GM12872 (cell line): ENCODE results near the gene CLINT1.

Experiments used
- TF ChIP-seq, protein P1 (sequence below): IDR thresholded peaks from 3 replicates; pipeline ENCODE4 v1.5.1; 2011; ENCODE audit warnings: low read depth, mild to moderate bottlenecking, low read length, moderate library complexity; ENCODE audit not compliant: insufficient read depth

CLINT1 gene

DNA sequence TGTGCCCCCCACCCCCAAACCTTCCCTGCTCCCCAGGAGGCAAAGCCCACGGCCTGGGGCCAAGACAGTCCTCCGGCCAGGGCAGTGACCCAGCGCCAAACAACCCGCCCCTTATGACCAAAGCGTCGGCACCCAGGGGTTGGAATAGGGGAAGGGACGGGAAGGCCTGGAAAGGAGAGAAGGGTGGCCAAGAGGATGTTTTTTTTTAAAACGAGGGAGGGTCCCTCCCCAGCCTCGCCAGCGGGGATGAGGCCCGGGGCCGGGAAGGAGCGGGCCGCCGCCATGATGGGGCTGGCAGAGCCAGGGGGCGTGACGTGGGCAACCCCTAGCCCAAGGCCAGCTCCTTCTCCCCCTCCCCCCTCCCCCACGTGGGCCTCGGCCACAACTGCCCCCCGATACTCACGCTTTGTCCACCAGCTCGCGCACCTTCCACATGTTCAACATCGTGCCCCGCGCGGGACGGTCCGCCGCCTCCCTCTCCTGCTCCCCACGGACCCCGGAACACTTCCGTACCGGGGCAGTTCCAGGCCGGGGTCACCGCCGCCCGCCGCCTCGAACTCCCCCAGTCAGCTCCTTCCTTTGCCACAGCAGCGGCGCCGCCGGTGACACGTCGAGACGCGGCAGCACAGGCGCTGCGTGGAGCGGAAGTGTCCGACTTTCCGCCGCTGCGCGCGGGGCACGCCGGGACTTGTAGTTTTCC, at the start of gene CLINT1:
CLINT1 (minus strand) TSS at position 619 of the 700 bp plus-strand sequence; CDS start at position 444, 175 bp downstream.
- TF ChIP-seq, protein P1, sequence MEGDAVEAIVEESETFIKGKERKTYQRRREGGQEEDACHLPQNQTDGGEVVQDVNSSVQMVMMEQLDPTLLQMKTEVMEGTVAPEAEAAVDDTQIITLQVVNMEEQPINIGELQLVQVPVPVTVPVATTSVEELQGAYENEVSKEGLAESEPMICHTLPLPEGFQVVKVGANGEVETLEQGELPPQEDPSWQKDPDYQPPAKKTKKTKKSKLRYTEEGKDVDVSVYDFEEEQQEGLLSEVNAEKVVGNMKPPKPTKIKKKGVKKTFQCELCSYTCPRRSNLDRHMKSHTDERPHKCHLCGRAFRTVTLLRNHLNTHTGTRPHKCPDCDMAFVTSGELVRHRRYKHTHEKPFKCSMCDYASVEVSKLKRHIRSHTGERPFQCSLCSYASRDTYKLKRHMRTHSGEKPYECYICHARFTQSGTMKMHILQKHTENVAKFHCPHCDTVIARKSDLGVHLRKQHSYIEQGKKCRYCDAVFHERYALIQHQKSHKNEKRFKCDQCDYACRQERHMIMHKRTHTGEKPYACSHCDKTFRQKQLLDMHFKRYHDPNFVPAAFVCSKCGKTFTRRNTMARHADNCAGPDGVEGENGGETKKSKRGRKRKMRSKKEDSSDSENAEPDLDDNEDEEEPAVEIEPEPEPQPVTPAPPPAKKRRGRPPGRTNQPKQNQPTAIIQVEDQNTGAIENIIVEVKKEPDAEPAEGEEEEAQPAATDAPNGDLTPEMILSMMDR, result no peak

DNA sequence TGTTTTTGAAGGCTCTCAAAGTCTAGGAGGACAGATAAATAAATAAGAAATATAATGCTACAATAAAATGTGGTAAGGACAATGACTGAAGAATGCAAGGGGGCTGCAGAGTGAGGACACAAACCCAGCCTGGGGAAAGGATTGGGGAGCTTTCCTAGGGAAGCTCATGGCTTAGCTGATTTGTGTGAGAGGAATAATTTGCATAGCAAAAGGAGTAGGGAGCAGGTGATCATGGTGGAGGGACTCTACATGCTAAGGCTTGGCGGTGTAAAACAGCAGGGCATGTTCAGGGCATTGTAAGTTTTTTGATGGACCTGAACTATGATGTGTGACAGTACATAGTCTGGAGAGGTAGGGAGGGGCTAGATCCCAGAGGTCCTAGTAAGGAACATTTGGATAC, 49.5 kb upstream of the CLINT1 start:
- TF ChIP-seq, protein P1, result no peak

DNA sequence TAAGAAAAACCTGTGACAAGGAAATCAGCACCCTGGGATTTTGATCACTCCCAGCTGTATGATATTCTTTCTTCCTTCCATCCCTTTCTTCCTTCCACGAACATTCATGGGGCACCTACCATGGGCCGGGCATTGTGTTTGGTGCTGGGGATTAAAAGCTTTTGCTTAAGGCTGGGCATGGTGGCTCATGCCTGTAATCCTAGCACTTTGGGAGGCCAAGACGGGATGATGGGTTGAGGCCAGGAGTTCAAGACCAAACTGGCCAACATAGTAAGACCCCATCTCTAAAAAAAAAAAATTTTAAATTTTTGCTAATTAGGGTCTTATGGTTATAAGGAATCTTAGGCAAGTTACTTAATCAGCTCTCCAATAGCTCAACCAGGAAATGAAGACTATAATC, 48.5 kb upstream of the CLINT1 start:
- TF ChIP-seq, protein P1, result no peak

DNA sequence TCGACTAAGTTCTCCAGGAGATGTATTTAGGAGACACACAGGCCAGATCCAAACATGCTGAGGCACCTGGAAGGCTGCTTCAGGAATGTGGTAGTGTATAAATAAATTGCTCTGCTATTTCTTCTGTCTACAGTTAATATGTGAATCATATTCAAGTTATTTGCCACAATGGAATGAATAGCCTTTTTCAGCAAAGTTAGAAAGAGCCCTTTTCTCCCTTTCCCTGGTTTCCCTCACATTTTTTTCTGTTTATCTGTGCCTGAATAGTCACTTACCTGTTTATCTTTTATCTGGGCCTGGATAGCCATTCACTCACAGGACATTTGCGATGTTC, 44.1 kb upstream of the CLINT1 start:
- TF ChIP-seq, protein P1, result no peak

DNA sequence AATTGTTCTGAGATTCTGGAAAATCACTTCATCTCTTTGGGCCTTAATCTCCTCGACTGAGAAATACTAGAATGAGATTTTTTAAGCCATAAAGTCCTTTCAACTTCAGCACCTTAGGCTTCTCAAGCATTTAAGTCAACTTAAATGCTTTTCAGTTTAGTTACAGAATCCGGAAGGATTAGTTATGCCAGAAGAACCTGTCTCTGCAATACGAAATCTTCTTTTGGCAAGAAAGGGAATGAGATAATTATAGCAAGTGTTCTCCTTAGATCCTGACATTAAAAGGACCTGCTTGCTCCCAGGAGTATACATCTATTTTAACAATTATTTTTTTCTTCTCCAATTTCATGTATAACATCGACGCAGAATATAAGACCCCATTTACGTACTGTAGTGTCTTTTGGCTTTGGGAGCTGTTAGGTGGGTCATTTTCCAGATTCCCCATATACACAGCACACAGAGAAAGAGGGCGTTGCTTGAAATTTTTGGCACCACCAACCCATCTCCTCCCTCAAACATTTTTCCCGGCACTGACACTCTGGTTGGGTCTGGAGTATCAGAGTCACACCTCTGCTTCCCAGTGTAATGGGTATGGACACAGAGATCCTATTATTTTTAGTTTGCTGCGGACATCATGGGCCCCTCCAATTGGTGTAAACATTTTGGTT, 43.6 kb upstream of the CLINT1 start:
- TF ChIP-seq, protein P1, result no peak

DNA sequence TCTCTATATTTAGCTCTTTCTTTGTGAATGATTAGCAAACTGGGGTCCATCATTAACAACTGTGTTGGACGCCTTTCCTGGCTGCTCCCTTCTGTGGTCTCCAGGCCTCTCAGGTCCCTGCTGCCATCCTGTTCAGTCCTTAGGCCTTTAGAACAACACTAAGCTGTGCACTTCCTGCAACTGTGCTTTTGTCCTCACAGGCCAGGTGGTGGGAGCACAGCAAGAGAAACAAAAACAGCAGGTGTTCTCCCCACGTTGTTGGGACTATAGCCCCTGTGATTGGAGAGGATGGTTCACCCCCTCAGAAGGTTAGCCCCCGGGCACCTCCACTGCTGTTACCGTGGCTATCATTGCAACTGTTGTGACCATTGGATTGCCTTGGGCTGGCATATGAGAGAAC, 41.7 kb upstream of the CLINT1 start:
- TF ChIP-seq, protein P1, result no peak

DNA sequence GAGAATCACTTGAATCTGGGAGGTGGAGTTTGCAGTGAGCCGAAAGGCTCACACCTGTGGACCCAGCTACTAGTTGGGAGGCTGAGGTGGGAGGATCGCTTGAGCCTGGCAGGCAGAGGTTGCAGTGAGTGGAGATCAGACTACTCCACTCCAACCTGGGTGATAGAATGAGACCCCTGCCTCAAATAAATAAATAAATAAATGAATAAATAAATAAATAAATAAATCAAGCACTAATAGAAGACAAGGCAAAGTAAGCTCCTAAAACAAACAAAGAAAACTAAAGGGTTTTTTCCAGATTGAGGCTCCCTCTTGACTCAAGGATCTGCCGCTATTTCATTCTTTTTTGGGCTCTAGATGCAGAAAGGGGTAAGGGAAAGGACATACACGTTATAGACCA, 34.7 kb upstream of the CLINT1 start:
- TF ChIP-seq, protein P1, result no peak
